ENCODE data around the gene LMAN1. TPM values are rescaled to one million over a fixed set of nuclear protein-coding genes. Genes with fewer than 3 reads are reported as not detected.

The LMAN1 gene
- total and polyA plus RNA-seq, 2 experiments from 2014 or later = 82.1 to 149 TPM

- Histone ChIP-seq H3K4me2 (no peak overlapping the region), H3K9me2 (replicated peaks; ENCODE audit: insufficient read depth) (no peaks in the 10 kb centered on the region), H3K4me3 (no peak overlapping the region), H3K79me2 (no peaks in the 10 kb centered on the region), H4K20me1 (ENCODE audit: insufficient read depth, poor library complexity, severe bottlenecking) (no peaks in the 10 kb centered on the region), H3K4me1 (ENCODE audit: insufficient read depth) (no peaks in the 10 kb centered on the region), H2AFZ (no peak overlapping the region), H3K9me3 (ENCODE audit: low read depth) (no peaks in the 10 kb centered on the region), H3K27me3 (no peaks in the 10 kb centered on the region), H3K36me3 (replicated peaks; ENCODE audit: insufficient read depth, low read depth) (no peaks in the 10 kb centered on the region), H3K27ac (no peak overlapping the region)
- WGBS (ENCODE audit: low lambda C conversion rate, missing lambda C conversion rate) = 79% methylated on average over 11 of the region's 11 CpGs
- TF ChIP-seq EZH2 (IDR thresholded peaks at IDR 0.05; ENCODE audit: borderline replicate concordance) = no peak
- no peak for TF ChIP-seq EZH2phosphoT487 (IDR thresholded peaks at IDR 0.05; ENCODE audit: low read depth, severe bottlenecking, unreplicated experiment)
- TF ChIP-seq, protein P1, sequence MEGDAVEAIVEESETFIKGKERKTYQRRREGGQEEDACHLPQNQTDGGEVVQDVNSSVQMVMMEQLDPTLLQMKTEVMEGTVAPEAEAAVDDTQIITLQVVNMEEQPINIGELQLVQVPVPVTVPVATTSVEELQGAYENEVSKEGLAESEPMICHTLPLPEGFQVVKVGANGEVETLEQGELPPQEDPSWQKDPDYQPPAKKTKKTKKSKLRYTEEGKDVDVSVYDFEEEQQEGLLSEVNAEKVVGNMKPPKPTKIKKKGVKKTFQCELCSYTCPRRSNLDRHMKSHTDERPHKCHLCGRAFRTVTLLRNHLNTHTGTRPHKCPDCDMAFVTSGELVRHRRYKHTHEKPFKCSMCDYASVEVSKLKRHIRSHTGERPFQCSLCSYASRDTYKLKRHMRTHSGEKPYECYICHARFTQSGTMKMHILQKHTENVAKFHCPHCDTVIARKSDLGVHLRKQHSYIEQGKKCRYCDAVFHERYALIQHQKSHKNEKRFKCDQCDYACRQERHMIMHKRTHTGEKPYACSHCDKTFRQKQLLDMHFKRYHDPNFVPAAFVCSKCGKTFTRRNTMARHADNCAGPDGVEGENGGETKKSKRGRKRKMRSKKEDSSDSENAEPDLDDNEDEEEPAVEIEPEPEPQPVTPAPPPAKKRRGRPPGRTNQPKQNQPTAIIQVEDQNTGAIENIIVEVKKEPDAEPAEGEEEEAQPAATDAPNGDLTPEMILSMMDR (IDR thresholded peaks at IDR 0.05; ENCODE audit: poor library complexity) = no peak
- no peak for DNase-seq (ENCODE audit: low spot score)
These were observed 28.9 kb upstream of the LMAN1 start for GRCh38 chr18:59387687-59388565.

DNA sequence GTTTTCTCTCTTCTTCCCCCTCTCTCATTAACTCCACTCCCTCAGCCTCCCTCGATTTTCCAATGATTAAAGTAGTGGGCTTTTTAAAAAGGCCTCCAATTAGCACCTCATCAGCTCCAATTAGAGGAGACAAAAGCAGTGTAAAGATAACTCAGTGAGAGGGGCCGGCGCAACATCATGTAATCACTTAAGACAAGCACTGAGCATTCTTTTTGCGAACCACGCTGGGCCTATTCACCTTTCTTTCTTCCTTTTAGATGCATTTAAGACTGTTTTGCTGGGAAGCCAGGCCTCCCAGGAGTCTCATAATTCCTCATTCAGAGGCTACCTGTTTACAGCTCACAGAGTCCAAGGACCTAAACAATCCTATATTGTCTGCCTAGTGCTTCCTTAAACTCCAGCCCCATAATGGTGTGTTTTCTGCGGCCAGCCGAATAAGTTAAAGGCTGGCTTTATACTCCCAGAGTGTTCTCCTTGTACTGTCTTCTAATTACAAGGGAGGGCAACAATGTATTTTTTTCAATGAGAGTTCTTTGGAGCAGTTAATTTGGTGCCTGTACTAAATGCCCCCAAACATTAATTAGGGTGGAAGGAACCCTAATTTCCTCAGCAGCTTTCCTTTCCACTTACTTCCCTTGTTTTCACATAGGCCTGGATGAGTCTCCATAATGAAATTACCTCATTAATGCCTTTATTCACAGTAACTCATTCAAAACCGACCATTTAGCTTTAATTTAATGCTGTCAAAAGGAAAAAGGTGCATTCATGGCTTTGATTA is 28.0 kb upstream of the LMAN1 start:
- Histone ChIP-seq H3K27me3 (no peaks in the 10 kb centered on the region), H3K9me3 (ENCODE audit: low read depth) (no peaks in the 10 kb centered on the region), H3K4me2 (no peak overlapping the region), H3K4me3 (no peak overlapping the region), H2AFZ (no peak overlapping the region), H3K27ac (no peak overlapping the region), H3K4me1 (ENCODE audit: insufficient read depth) (no peaks in the 10 kb centered on the region), H3K79me2 (no peaks in the 10 kb centered on the region), H4K20me1 (ENCODE audit: insufficient read depth, poor library complexity, severe bottlenecking) (no peaks in the 10 kb centered on the region), H3K36me3 (replicated peaks; ENCODE audit: insufficient read depth, low read depth) (no peaks in the 10 kb centered on the region), H3K9me2 (replicated peaks; ENCODE audit: insufficient read depth) (no peaks in the 10 kb centered on the region)
- no peak for DNase-seq (ENCODE audit: low spot score)
- no peak for TF ChIP-seq EZH2phosphoT487 (IDR thresholded peaks at IDR 0.05; ENCODE audit: low read depth, severe bottlenecking, unreplicated experiment)
- TF ChIP-seq, protein P1 (IDR thresholded peaks at IDR 0.05; ENCODE audit: poor library complexity) = no peak
- TF ChIP-seq EZH2 (IDR thresholded peaks at IDR 0.05; ENCODE audit: borderline replicate concordance) = no peak
- 50% methylated on average over 8 of the region's 8 CpGs for WGBS (ENCODE audit: low lambda C conversion rate, missing lambda C conversion rate)

- H3K4me3 ChIP-seq = no peak overlapping the region
- no peaks in the 10 kb centered on the region for H3K4me1 ChIP-seq (ENCODE audit: insufficient read depth)
- H3K27ac ChIP-seq = no peak overlapping the region
- H3K36me3 ChIP-seq (replicated peaks; ENCODE audit: insufficient read depth, low read depth) = no peaks in the 10 kb centered on the region
- H3K4me2 ChIP-seq = no peak overlapping the region
- no peak for DNase-seq (ENCODE audit: low spot score)
- H4K20me1 ChIP-seq (ENCODE audit: insufficient read depth, poor library complexity, severe bottlenecking) = no peaks in the 10 kb centered on the region
- no peak overlapping the region for H2AFZ ChIP-seq
- no peaks in the 10 kb centered on the region for H3K27me3 ChIP-seq
- no peaks in the 10 kb centered on the region for H3K9me2 ChIP-seq (replicated peaks; ENCODE audit: insufficient read depth)
- H3K9me3 ChIP-seq (ENCODE audit: low read depth) = no peaks in the 10 kb centered on the region
- TF ChIP-seq EZH2 (IDR thresholded peaks at IDR 0.05; ENCODE audit: borderline replicate concordance) = no peak
- 83% methylated on average over 4 of the region's 4 CpGs for WGBS (ENCODE audit: low lambda C conversion rate, missing lambda C conversion rate)
- no peaks in the 10 kb centered on the region for H3K79me2 ChIP-seq
These were observed 26.1 kb upstream of the LMAN1 start for GRCh38 chr18:59385191-59385590.

- WGBS (ENCODE audit: low lambda C conversion rate, missing lambda C conversion rate) = 52% methylated on average over 6 of the region's 6 CpGs
- H3K27me3 ChIP-seq = peaks cover 2% of the 10 kb centered on the region
These were observed 24.8 kb upstream of the LMAN1 start for GRCh38 chr18:59383851-59384250.

More at GRCh38 chr18:59383851-59384250, 24.8 kb upstream of the LMAN1 start:
- Histone ChIP-seq H3K4me3 (no peak overlapping the region), H3K36me3 (replicated peaks; ENCODE audit: insufficient read depth, low read depth) (no peaks in the 10 kb centered on the region), H4K20me1 (ENCODE audit: insufficient read depth, poor library complexity, severe bottlenecking) (no peaks in the 10 kb centered on the region), H3K27ac (no peak overlapping the region), H3K9me3 (ENCODE audit: low read depth) (no peaks in the 10 kb centered on the region), H2AFZ (no peak overlapping the region), H3K79me2 (no peaks in the 10 kb centered on the region), H3K9me2 (replicated peaks; ENCODE audit: insufficient read depth) (no peaks in the 10 kb centered on the region), H3K4me2 (no peak overlapping the region), H3K4me1 (ENCODE audit: insufficient read depth) (no peaks in the 10 kb centered on the region)
- DNase-seq (ENCODE audit: low spot score) = no peak
- no peak for TF ChIP-seq EZH2phosphoT487 (IDR thresholded peaks at IDR 0.05; ENCODE audit: low read depth, severe bottlenecking, unreplicated experiment)
- TF ChIP-seq, protein P1 (IDR thresholded peaks at IDR 0.05; ENCODE audit: poor library complexity) = no peak
- no peak for TF ChIP-seq EZH2 (IDR thresholded peaks at IDR 0.05; ENCODE audit: borderline replicate concordance)

All from hepatocyte (in vitro differentiated cells).